Lower leg skin (tissue), 4 donors: ENCODE results near the gene ZBTB16. TPM values are rescaled to one million over a fixed set of nuclear protein-coding genes. Genes with fewer than 3 reads are reported as not detected.

Experiments
- DNase-seq, 2 donors: peaks; one replicate each; pipeline ENCODE4 v3.0.0-alpha.2; 2019; ENCODE audit warnings: low spot score in 2 of 2
- H3K4me3 ChIP-seq: fragments of 200-600 bp; sonication (generic); 2 replicates; pipeline ENCODE4 v1.5.1; 2017; ENCODE audit warnings: mild to moderate bottlenecking, low read depth; ENCODE audit not compliant: poor library complexity, severe bottlenecking
- POLR2A ChIP-seq, 2 donors: fragments of 450-650 bp; IDR thresholded peaks; one replicate each; pipeline ENCODE4 v1.6.1; 2016 to 2017; ENCODE audit warnings: antibody characterized with exemption in 2 of 2, mild to moderate bottlenecking in 1 of 2, moderate library complexity in 1 of 2
- WGBS, 2 donors: methylation state at CpG; one replicate each; pipeline ENCODE4 v1.1.5; 2018; 5-methylcytosine and 5-hydroxymethylcytosine counted together
- intact Hi-C: fragments of 100-400 bp; cut with DNase I; formaldehyde crosslinking; loops from one replicate; pipeline ENCODE4 v1.15.0; 2023; ENCODE audit warnings: low total_unique reads
- total RNA-seq, 4 donors: library from RNA; depleted of rRNA; stranded (reverse); fragments of >200 nt; gene quantifications; one replicate each; pipeline ENCODE4 v1.1.0, GENCODE V29; 2016
- TF ChIP-seq, protein P1 (sequence below), 3 donors: fragments of 450-650 bp; IDR thresholded peaks; one replicate each; pipeline ENCODE4 v1.5.1; 2016; ENCODE audit warnings: antibody characterized with exemption in 3 of 3, mild to moderate bottlenecking in 3 of 3, moderate library complexity in 2 of 3

The ZBTB16 gene
- total RNA-seq, 4 donors from 2014 or later = 167 to 369 (median 233) TPM

GRCh38 chr11:114156782-114157181 is 97.3 kb downstream of the ZBTB16 start:
- intact Hi-C loops = no loop called here
- no peak for DNase-seq
- 54 to 83% methylated on average over 6 of the region's 6 CpGs for WGBS, 2 donors
- TF ChIP-seq, protein P1, sequence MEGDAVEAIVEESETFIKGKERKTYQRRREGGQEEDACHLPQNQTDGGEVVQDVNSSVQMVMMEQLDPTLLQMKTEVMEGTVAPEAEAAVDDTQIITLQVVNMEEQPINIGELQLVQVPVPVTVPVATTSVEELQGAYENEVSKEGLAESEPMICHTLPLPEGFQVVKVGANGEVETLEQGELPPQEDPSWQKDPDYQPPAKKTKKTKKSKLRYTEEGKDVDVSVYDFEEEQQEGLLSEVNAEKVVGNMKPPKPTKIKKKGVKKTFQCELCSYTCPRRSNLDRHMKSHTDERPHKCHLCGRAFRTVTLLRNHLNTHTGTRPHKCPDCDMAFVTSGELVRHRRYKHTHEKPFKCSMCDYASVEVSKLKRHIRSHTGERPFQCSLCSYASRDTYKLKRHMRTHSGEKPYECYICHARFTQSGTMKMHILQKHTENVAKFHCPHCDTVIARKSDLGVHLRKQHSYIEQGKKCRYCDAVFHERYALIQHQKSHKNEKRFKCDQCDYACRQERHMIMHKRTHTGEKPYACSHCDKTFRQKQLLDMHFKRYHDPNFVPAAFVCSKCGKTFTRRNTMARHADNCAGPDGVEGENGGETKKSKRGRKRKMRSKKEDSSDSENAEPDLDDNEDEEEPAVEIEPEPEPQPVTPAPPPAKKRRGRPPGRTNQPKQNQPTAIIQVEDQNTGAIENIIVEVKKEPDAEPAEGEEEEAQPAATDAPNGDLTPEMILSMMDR (IDR thresholded peaks at IDR 0.05) = no peak
- TF ChIP-seq POLR2A (IDR thresholded peaks at IDR 0.05) = no peak
- no peak overlapping the region for H3K4me3 ChIP-seq

DNA sequence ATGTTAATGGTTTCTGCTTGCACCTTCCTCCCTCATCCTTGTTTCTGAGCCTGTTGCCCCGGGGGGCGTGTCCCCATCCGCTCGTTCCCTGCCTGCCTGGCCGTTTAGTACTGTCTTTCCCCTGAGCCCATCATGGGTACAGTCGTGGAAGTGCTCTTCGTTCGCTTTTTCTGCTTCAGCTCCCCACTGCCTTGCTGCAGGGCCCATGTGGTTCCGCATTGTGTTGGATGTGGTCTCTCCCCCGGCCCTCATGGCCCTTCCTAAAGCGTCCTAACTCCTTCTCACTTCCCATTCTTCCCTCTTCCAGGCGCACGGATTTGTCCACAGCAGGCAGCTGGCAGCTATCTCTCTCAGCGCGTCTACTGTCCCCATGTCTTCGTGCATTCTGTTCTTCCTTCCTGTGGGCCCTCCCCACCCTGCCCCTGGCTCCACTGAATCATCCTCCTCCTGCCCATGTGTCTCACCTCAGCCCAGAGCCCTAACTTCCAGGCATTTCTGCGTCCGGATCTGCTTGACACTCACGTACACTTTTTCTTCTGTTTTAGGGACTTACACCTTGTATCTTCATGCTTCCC is 98.1 kb downstream of the ZBTB16 start:
- intact Hi-C loops = no loop called here
- WGBS, 2 donors = 85 to 93% methylated on average over 19 of the region's 19 CpGs
- no peak overlapping the region for H3K4me3 ChIP-seq
- peak in 1 of 2 donors; percentile 30 for DNase-seq
- TF ChIP-seq, protein P1 (IDR thresholded peaks at IDR 0.05) = no peak
- TF ChIP-seq POLR2A (IDR thresholded peaks at IDR 0.05) = no peak

DNA sequence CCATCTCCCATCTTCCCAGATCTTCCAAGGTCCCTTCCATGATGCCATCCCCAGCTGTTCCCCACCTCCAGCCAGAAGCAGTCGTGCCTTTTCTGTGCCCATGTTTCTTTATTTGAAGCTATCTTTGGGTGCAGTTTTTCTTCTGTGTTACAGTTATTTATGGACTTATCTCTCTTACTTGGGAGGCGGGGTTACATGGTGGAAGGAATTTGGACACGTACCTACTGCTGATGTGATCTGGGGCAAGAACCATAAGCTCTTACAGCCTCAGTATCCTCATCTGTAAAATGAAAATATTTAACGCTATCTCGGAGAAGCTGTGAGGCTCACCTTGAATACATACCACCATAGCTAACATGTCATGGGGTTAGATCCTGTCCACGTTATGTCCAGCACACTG is 98.9 kb downstream of the ZBTB16 start:
- WGBS, 2 donors = 74 to 78% methylated on average over 6 of the region's 6 CpGs
- no peak overlapping the region for H3K4me3 ChIP-seq
- no peak for DNase-seq
- TF ChIP-seq, protein P1 (IDR thresholded peaks at IDR 0.05) = no peak
- no peak for TF ChIP-seq POLR2A (IDR thresholded peaks at IDR 0.05)
- intact Hi-C loops = no loop called here

DNA sequence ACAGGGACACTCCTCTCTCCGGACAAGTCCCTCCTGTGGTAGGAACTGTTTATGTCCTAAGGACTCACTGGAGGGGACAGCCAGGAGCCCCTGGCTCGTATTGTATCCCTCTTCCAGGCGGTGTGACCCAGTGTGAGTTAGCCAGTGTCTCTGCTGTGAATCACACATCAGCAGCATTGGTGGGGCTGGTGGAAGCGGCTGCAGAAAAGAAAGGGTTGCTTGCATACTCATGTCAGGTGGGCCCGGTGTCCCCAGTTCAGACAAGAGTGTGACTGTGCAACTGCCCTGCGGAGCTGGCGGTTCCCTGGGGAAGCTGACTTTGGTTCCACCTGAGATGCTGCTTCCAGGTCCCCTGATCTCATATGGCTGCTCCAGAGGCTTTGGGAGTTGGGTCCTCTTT is 99.4 kb downstream of the ZBTB16 start:
- no peak for TF ChIP-seq POLR2A (IDR thresholded peaks at IDR 0.05)
- TF ChIP-seq, protein P1 (IDR thresholded peaks at IDR 0.05) = no peak
- DNase-seq = peak in 1 of 2 donors; percentile 37
- intact Hi-C loops = no loop called here
- WGBS, 2 donors = 85 to 91% methylated on average over 4 to 7 of the region's 7 CpGs
- no peak overlapping the region for H3K4me3 ChIP-seq

DNA sequence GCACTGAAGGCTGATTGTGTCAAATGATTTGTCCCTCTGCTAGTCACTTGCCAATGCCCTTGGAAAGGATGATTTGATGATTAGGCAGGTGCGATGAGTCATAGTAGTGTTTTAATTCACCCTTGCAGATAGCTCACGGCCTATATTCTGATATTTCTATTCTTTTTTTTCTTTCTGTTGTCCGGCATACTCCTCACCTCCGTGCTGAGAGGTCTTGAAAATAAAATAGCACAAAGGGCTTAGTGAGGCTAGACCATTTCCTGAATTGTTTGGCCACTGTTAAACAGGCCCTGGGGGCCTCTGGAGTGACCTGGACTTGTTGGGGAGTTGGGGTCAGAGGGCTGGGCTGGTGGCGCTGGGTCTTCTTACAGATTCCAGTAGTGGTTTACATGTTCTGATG is 99.8 kb downstream of the ZBTB16 start:
- intact Hi-C loops = no loop called here
- H3K4me3 ChIP-seq = no peak overlapping the region
- WGBS, 2 donors = 45 to 47% methylated on average over 5 of the region's 5 CpGs
- DNase-seq = peak in 1 of 2 donors; percentile 29
- TF ChIP-seq, protein P1 (IDR thresholded peaks at IDR 0.05) = no peak
